Activated CD4-positive, alpha-beta memory T cell treated with anti-CD3 and anti-CD28 coated beads for 36 hours (primary cell): Measurements from ENCODE around the gene MRPS14. TPM values are rescaled to one million over a fixed set of nuclear protein-coding genes. Genes with fewer than 3 reads are reported as not detected.

ENCODE experiments used
- CTCF ChIA-PET: fragments of 350-600 bp; sonication (Branson Sonifier 250); formaldehyde crosslinking; loops from one replicate; lab custom pipeline; 2021; ENCODE audit warnings: antibody characterized with exemption, inconsistent platforms; lab: Charles Lee
- POLR2A ChIA-PET: fragments of 350-600 bp; sonication (Branson Sonifier 250); formaldehyde crosslinking; loops from one replicate; lab custom pipeline; 2021; ENCODE audit warnings: antibody characterized with exemption; lab: Charles Lee
- DNase-seq: peaks from one replicate; pipeline ENCODE4 v3.0.0-alpha.2; 2020
- H3K27ac Mint-ChIP-seq: one replicate; pipeline ENCODE4 v1.8.0; 2021; ENCODE audit warnings: mixed read lengths
- H3K27me3 Mint-ChIP-seq: one replicate; pipeline ENCODE4 v1.8.0; 2021; ENCODE audit warnings: mixed read lengths
- H3K36me3 Mint-ChIP-seq: one replicate; pipeline ENCODE4 v1.8.0; 2021; ENCODE audit warnings: mixed read lengths
- H3K4me1 Mint-ChIP-seq: one replicate; pipeline ENCODE4 v1.8.0; 2021; ENCODE audit warnings: low read depth, mixed read lengths
- H3K4me3 Mint-ChIP-seq: one replicate; pipeline ENCODE4 v1.8.0; 2021; ENCODE audit warnings: mild to moderate bottlenecking, mixed read lengths
- H3K9me3 Mint-ChIP-seq: one replicate; pipeline ENCODE4 v1.8.0; 2021; ENCODE audit warnings: mixed read lengths
- intact Hi-C: fragments of 100-400 bp; cut with micrococcal nuclease; formaldehyde crosslinking; loops from one replicate; pipeline ENCODE4 v1.15.1; 2023
- total RNA-seq, 2 experiments: library from RNA; stranded (reverse); gene quantifications; one replicate each; pipeline ENCODE4 v1.2.3, GENCODE V29; 2021

The MRPS14 gene
- total RNA-seq, 2 experiments from 2014 or later: 44.7 to 47.6 TPM

- H3K36me3 Mint-ChIP-seq: peaks cover 3% of the 10 kb centered on the region
- ChIA-PET CTCF (interaction anchor here (0.7 to 3.2 kb wide), 5 partner anchors 11 to 53 kb away, joined by 4 to 12 read pairs (median 4); partner anchors contain the start of gene CACYBP), POLR2A (interaction anchor here (0.6 to 2.2 kb wide), 4 partner anchors 34 to 761 kb away, joined by 3 to 7 read pairs (median 4); partner anchors contain the start of genes CACYBP and MRPS14)
- intact Hi-C loops: loop anchor here (5.0 kb wide), 2 partner anchors 94 to 1241 kb away; partner anchors contain the start of gene COP1
- peaks cover 66% of the 10 kb centered on the region for H3K4me1 Mint-ChIP-seq
- H3K9me3 Mint-ChIP-seq: no peaks in the 10 kb centered on the region
- H3K27ac Mint-ChIP-seq: peak overlapping the region; percentile 92
- no peaks in the 10 kb centered on the region for H3K27me3 Mint-ChIP-seq
- no peak for DNase-seq
- H3K4me3 Mint-ChIP-seq: peak overlapping the region; percentile 66
These were observed 57.1 kb downstream of the MRPS14 start for GRCh38 chr1:174966008-174966572.

GRCh38 chr1:174965362-174966007 lies 57.7 kb downstream of the MRPS14 start:
- Mint-ChIP-seq H3K9me3 (no peaks in the 10 kb centered on the region), H3K4me3 (peak overlapping the region; percentile 66), H3K27me3 (no peaks in the 10 kb centered on the region), H3K4me1 (peaks cover 66% of the 10 kb centered on the region), H3K27ac (peak overlapping the region; percentile 92), H3K36me3 (peaks cover 3% of the 10 kb centered on the region)
- CTCF ChIA-PET: interaction anchor here (0.7 to 3.2 kb wide), 5 partner anchors 11 to 52 kb away, joined by 4 to 12 read pairs (median 4); partner anchors contain the start of gene CACYBP
- DNase-seq: peak; percentile 20
- intact Hi-C loops: loop anchor here (2.0 to 5.0 kb wide), 3 partner anchors 93 to 1242 kb away; partner anchors contain the start of gene COP1
- POLR2A ChIA-PET: interaction anchor here (0.6 to 2.2 kb wide), 5 partner anchors 9 to 760 kb away, joined by 3 to 7 read pairs (median 3); partner anchors contain the start of genes CACYBP and MRPS14

GRCh38 chr1:174964972-174965361 lies 58.3 kb downstream of the MRPS14 start:
- Mint-ChIP-seq H3K4me1 (peaks cover 63% of the 10 kb centered on the region), H3K9me3 (no peaks in the 10 kb centered on the region), H3K27me3 (no peaks in the 10 kb centered on the region), H3K36me3 (peaks cover 3% of the 10 kb centered on the region), H3K4me3 (peak overlapping the region; percentile 66), H3K27ac (peak overlapping the region; percentile 92)
- CTCF ChIA-PET: interaction anchor here (1.7 to 3.2 kb wide), 2 partner anchors 15 to 18 kb away, joined by 4 to 12 read pairs; no protein-coding TSS in a partner anchor
- DNase-seq: no peak
- intact Hi-C loops: loop anchor here (1.0 to 5.0 kb wide), 8 partner anchors 27 to 1242 kb away; partner anchors contain the start of genes CACYBP and COP1
- POLR2A ChIA-PET: interaction anchor here (0.6 to 2.2 kb wide), 3 partner anchors 10 to 58 kb away, joined by 3 to 7 read pairs (median 3); partner anchors contain the start of genes CACYBP and MRPS14

DNA sequence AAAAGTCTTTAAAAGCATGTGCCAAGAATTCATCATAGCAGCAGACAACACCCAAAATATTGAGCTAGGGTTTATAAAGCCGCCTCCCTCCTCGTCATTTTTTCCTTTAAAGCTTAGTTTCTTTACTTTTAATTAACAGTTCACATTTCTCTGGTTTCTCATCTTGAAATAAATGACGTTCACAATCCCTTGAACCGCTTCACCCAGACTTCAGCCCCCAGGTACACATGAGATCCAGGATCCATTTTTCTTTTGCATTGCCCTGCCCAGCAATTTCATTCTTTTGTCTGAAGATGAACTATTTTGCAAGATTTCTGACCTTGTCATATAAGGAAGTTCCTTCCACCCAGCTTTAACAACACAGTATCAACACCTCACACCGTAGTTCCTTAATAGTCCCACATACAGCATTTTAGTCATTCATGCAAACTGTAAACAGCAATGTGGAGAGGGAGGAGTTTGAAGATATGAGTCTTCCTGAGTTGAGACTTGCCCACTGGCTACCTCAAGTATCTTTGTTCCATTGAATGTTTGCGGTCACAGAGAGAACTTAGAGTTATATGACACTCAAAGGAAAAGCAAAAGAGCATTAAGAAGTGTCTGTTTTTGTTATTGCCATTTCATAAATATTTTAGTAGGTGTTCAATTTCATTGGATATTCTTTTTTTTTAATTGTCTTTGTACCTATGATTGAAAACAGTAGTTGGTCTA lies 58.8 kb downstream of the MRPS14 start:
- peak; percentile 30 for DNase-seq
- CTCF ChIA-PET: interaction anchor here (0.8 to 3.2 kb wide), 5 partner anchors 12 to 165 kb away, joined by 3 to 12 read pairs (median 3); no protein-coding TSS in a partner anchor
- H3K36me3 Mint-ChIP-seq: peaks cover 3% of the 10 kb centered on the region
- intact Hi-C loops: loop anchor here (1.0 to 5.0 kb wide), 6 partner anchors 26 to 757 kb away; partner anchors contain the start of gene CACYBP
- no peaks in the 10 kb centered on the region for H3K9me3 Mint-ChIP-seq
- peaks cover 57% of the 10 kb centered on the region for H3K4me1 Mint-ChIP-seq
- H3K4me3 Mint-ChIP-seq: peak overlapping the region; percentile 66
- no peaks in the 10 kb centered on the region for H3K27me3 Mint-ChIP-seq
- POLR2A ChIA-PET: interaction anchor here (1.0 to 2.2 kb wide), 2 partner anchors 35 to 36 kb away, joined by 4 to 7 read pairs; partner anchors contain the start of gene CACYBP
- peak overlapping the region; percentile 92 for H3K27ac Mint-ChIP-seq

GRCh38 chr1:174963529-174964125 lies 59.6 kb downstream of the MRPS14 start:
- CTCF ChIA-PET: interaction anchor here (0.7 to 3.2 kb wide), 5 partner anchors 13 to 316 kb away, joined by 3 to 12 read pairs (median 3); no protein-coding TSS in a partner anchor
- DNase-seq: no peak
- peak overlapping the region; percentile 92 for H3K27ac Mint-ChIP-seq
- peaks cover 49% of the 10 kb centered on the region for H3K4me1 Mint-ChIP-seq
- H3K27me3 Mint-ChIP-seq: no peaks in the 10 kb centered on the region
- no peaks in the 10 kb centered on the region for H3K9me3 Mint-ChIP-seq
- POLR2A ChIA-PET: interaction anchor here (0.7 to 2.2 kb wide), 3 partner anchors 35 to 178 kb away, joined by 3 to 7 read pairs (median 4); partner anchors contain the start of gene CACYBP
- no peak overlapping the region for H3K4me3 Mint-ChIP-seq
- H3K36me3 Mint-ChIP-seq: peaks cover 1% of the 10 kb centered on the region
- intact Hi-C loops: loop anchor here (1.0 to 5.0 kb wide), 6 partner anchors 25 to 756 kb away; partner anchors contain the start of gene CACYBP

Other genes with a start within 250 kb of the MRPS14 start
- gene CACYBP, start 23.5 kb downstream of the MRPS14 start, total RNA-seq: 100 to 1,000 TPM; 399 to 409 TPM
- gene TNN, start 44.4 kb upstream of the MRPS14 start, total RNA-seq: under 1 TPM in 1 of 2 experiments, not detected in 1; 0.05 TPM
- gene KIAA0040, start 169.4 kb upstream of the MRPS14 start, total RNA-seq: 10 to 100 TPM; 32.9 to 34.5 TPM